ENCODE measurements around the gene IDH3A. TPM values are rescaled to one million over a fixed set of nuclear protein-coding genes. Genes with fewer than 3 reads are reported as not detected.
A peak's percentile ranks its signal among the peaks of the same experiment; 100 is the strongest.

Gene IDH3A
- total RNA-seq, 1 donor from 2014 or later, result 48.7 TPM

DNA sequence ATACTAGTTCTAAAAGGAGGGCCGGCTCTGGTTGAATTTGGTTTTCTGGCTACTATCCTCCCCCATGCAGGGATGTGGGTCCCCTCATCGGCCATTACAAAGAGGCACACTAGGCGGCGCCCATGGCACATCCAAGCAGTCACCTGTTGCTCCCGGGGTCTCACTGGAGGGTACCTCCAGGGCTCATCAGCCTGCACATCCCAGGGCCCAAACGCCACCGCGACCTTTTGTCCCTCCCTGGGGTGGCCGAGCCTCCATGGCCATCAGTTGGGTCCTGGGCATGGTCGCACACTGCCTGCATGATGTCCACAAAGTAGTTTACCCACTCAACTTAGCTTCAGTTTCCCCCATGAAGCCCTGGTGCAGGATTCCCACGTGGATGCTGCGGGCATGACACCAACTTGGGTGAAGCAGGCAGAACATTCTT, 28.3 kb downstream of the IDH3A start:
- Mint-ChIP-seq H3K27ac (ENCODE audit: unreplicated experiment) (no peak overlapping the region), H3K4me3 (ENCODE audit: unreplicated experiment) (no peak overlapping the region), H3K4me1 (ENCODE audit: low read depth) (no peaks in the 10 kb centered on the region), H3K27me3 (ENCODE audit: low read depth) (no peaks in the 10 kb centered on the region), H3K9me3 (ENCODE audit: low read depth) (no peaks in the 10 kb centered on the region), H3K36me3 (ENCODE audit: low read depth) (peaks cover 7% of the 10 kb centered on the region)
- no peak for DNase-seq (ENCODE audit: low spot score)
- peak; percentile 86 for TF ChIP-seq CTCF (IDR thresholded peaks at IDR 0.05)

DNA sequence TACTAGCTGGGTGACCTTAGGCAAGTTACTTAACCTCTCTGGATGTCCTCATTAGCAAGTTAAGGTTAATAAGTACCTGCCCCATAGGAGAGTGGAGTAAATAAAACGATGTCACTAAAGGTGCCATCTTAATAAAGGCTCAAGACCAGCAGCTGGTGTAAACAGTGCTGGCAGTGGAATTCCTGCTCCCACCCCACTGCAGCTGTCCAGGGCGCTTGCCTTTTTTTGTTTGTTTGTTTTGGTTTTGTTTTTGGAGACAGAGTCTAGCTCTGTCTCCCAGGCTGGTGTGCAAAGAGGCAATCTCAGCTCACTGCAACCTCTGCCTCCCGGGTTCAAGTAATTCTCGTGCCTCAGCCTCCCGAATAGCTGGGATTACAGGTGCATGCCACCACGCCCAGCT, 28.9 kb downstream of the IDH3A start:
- DNase-seq (ENCODE audit: low spot score), result no peak
- Mint-ChIP-seq H3K4me3 (ENCODE audit: unreplicated experiment) (no peak overlapping the region), H3K9me3 (ENCODE audit: low read depth) (no peaks in the 10 kb centered on the region), H3K36me3 (ENCODE audit: low read depth) (peaks cover 3% of the 10 kb centered on the region), H3K27ac (ENCODE audit: unreplicated experiment) (no peak overlapping the region), H3K4me1 (ENCODE audit: low read depth) (no peaks in the 10 kb centered on the region), H3K27me3 (ENCODE audit: low read depth) (no peaks in the 10 kb centered on the region)
- TF ChIP-seq CTCF (IDR thresholded peaks at IDR 0.05), result no peak

DNA sequence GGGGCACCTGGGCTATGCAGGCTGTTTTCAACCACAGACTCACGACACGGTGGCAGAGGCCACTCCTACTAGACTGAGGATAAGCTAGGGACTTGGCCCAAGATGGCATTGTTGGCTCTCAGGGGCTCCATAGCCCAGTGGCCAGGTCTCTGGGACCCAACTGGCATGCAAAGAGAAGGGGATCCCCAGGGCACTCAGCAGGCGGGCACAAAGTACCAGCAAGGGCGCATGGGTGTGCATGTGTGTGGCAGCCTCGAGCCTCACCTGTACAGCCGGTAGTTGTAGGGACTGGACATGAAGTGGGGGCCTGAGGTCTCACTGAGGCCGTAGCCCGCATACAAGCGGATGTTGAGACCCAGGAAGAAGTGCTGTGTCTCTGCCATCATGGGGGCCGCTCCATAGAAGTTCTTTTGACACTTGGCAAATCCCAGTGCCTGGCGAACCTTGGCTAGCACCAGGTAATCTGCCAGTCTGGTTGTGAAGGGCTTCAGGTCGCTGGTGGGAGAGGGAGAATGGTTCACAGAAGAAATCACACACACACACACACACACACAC, 30.2 kb downstream of the IDH3A start:
- no peak for DNase-seq (ENCODE audit: low spot score)
- Mint-ChIP-seq H3K9me3 (ENCODE audit: low read depth) (no peaks in the 10 kb centered on the region), H3K4me3 (ENCODE audit: unreplicated experiment) (no peak overlapping the region), H3K36me3 (ENCODE audit: low read depth) (peaks cover 2% of the 10 kb centered on the region), H3K27me3 (ENCODE audit: low read depth) (no peaks in the 10 kb centered on the region), H3K27ac (ENCODE audit: unreplicated experiment) (no peak overlapping the region), H3K4me1 (ENCODE audit: low read depth) (no peaks in the 10 kb centered on the region)
- TF ChIP-seq CTCF (IDR thresholded peaks at IDR 0.05), result no peak

DNA sequence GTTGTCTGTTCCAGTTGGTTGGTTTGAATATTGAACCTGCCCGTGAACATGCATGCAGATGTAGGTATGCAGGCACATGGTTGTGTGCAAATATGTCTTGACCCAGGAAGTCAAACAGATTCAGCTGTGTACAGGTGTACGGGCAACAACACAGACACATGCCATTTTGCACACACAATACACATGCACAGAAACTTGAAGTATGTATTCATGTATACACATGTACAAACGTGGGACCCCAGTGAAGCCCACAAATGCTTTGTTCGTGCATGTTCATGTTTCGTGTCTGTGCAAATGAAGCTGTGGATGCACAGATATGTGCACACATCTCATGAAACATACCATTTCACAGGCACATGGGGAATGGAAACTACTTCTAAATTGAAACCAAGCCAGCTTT, 30.7 kb downstream of the IDH3A start:
- H3K36me3 Mint-ChIP-seq (ENCODE audit: low read depth), result no peaks in the 10 kb centered on the region
- H3K4me1 Mint-ChIP-seq (ENCODE audit: low read depth), result no peaks in the 10 kb centered on the region
- no peak for DNase-seq (ENCODE audit: low spot score)
- H3K27ac Mint-ChIP-seq (ENCODE audit: unreplicated experiment), result no peak overlapping the region
- TF ChIP-seq CTCF (IDR thresholded peaks at IDR 0.05), result no peak
- H3K4me3 Mint-ChIP-seq (ENCODE audit: unreplicated experiment), result no peak overlapping the region
- H3K9me3 Mint-ChIP-seq (ENCODE audit: low read depth), result no peaks in the 10 kb centered on the region
- H3K27me3 Mint-ChIP-seq (ENCODE audit: low read depth), result no peaks in the 10 kb centered on the region

DNA sequence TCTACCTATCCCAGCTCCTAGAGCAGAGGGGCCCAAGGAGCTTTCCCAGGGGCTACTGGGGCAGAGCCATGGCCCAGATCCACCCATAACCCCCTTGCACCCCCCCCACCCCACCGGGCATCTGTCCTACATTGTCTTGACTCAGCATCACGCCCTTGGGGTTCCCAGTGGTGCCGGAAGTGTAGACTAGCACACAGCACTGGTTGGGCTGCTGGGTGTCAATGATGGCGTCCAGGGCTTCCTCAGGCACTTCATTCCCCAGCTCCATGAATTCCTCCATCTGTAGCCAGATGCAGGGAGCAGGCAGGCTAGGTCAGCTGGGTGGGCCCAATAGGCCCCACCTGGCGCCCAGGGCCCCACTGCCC, 33.2 kb downstream of the IDH3A start:
- Mint-ChIP-seq H3K27me3 (ENCODE audit: low read depth) (peaks cover 8% of the 10 kb centered on the region), H3K36me3 (ENCODE audit: low read depth) (peaks cover 3% of the 10 kb centered on the region), H3K9me3 (ENCODE audit: low read depth) (peaks cover 2% of the 10 kb centered on the region), H3K4me1 (ENCODE audit: low read depth) (no peaks in the 10 kb centered on the region), H3K27ac (ENCODE audit: unreplicated experiment) (no peak overlapping the region), H3K4me3 (ENCODE audit: unreplicated experiment) (no peak overlapping the region)
- no peak for TF ChIP-seq CTCF (IDR thresholded peaks at IDR 0.05)
- no peak for DNase-seq (ENCODE audit: low spot score)

Measured in chondrocyte (in vitro differentiated cells).